HepG2 (cell line): ENCODE measurements around the gene MLST8. TPM values are rescaled to one million over a fixed set of nuclear protein-coding genes. Genes with fewer than 3 reads are reported as not detected.

Source experiments
- ATAC-seq: fragments of 200-7000 bp; cut with Tn5 transposase; 3 replicates; pipeline ENCODE4 v1.9.1; 2020; ENCODE audit warnings: mild to moderate bottlenecking, moderate library complexity
- BruUV-seq: library from RNA; stranded (reverse); fragments of 400-500 nt; replicated peaks from 2 replicates; lab custom pipeline; 2021; lab: Mats Ljungman, UMichigan
- CTCF ChIA-PET: fragments of 300-600 bp; formaldehyde crosslinking; extraction: SDS; loops from one replicate; lab custom pipeline; 2021; ENCODE audit warnings: low total read pairs, inconsistent platforms, low intra/inter-chr PET ratio; lab: Yijun Ruan, JAX
- POLR2A ChIA-PET: fragments of 350-600 bp; sonication (Branson Sonifier 250); formaldehyde crosslinking; loops from one replicate; lab custom pipeline; 2020; ENCODE audit warnings: antibody characterized with exemption, inconsistent platforms; lab: Yijun Ruan, JAX
- DNase-seq: peaks from one replicate; pipeline ENCODE4 v3.0.0-alpha.2; 2015; ENCODE audit warnings: low spot score
- FAIRE-seq: peaks from 3 replicates; lab custom pipeline; 2011; peaks lifted over from hg19 to GRCh38; lab: Jason Lieb, UNC
- H2AFZ ChIP-seq: one replicate; pipeline ENCODE4 v1.6.1; 2011; ENCODE audit warnings: low read length, inconsistent platforms
- H3K27ac ChIP-seq: fragments of 300-600 bp; 3 replicates; pipeline ENCODE4 v1.8.0; 2011; ENCODE audit warnings: mixed run types, mild to moderate bottlenecking, mixed read lengths, low read length, inconsistent platforms; ENCODE audit not compliant: insufficient read depth; ENCODE audit errors: extremely low read length
- H3K27me3 ChIP-seq, 2 experiments: fragments of 200-600 bp in 1 of 2; 2 replicates in 1 of 2; 3 replicates in 1 of 2; pipeline versions ENCODE4 v1.6.0 to v1.8.0; 2011; ENCODE audit warnings: low read length in 2 of 2, mild to moderate bottlenecking in 2 of 2, moderate library complexity in 2 of 2, inconsistent platforms in 1 of 2; ENCODE audit not compliant: insufficient read depth in 2 of 2, control insufficient read depth in 1 of 2
- H3K36me3 ChIP-seq, 2 experiments: fragments of 200-600 bp in 1 of 2; replicated peaks in 1 of 2; 2 replicates in 1 of 2; 3 replicates in 1 of 2; pipeline versions ENCODE4 v1.5.1 to v1.8.0; 2011; ENCODE audit warnings: low read length in 2 of 2, inconsistent platforms in 1 of 2; ENCODE audit not compliant: insufficient read depth in 2 of 2, control insufficient read depth in 1 of 2
- H3K4me1 ChIP-seq: 2 replicates; pipeline ENCODE4 v1.5.1; 2012; ENCODE audit warnings: low read length, inconsistent platforms; ENCODE audit not compliant: insufficient read depth
- H3K4me2 ChIP-seq: 2 replicates; pipeline ENCODE4 v1.6.0; 2011; ENCODE audit warnings: low read depth, low read length, inconsistent platforms
- H3K4me3 ChIP-seq, 3 experiments: fragments of 200-600 bp in 1 of 3; sonication (generic), shearing (Covaris generic) in 1 of 3; replicated peaks in 1 of 3; 2 replicates each; pipeline ENCODE4 v1.5.1; 2011 to 2016; ENCODE audit warnings: low read length in 3 of 3, inconsistent platforms in 2 of 3, low read depth in 2 of 3, mild to moderate bottlenecking in 2 of 3, control low read depth in 1 of 3, mixed read lengths in 1 of 3; ENCODE audit not compliant: insufficient read depth in 1 of 3
- H3K79me2 ChIP-seq: one replicate; pipeline ENCODE4 v1.6.1; 2011; ENCODE audit warnings: low read length, inconsistent platforms; ENCODE audit not compliant: insufficient read depth
- H3K9ac ChIP-seq: 2 replicates; pipeline ENCODE4 v1.6.0; 2011; ENCODE audit warnings: mild to moderate bottlenecking, low read depth, low read length, inconsistent platforms; ENCODE audit not compliant: insufficient read depth
- H3K9me3 ChIP-seq: 2 replicates; pipeline ENCODE4 v1.5.1; 2012; ENCODE audit warnings: mild to moderate bottlenecking, low read length
- H4K20me1 ChIP-seq: 2 replicates; pipeline ENCODE4 v1.6.0; 2011; ENCODE audit warnings: inconsistent platforms, mild to moderate bottlenecking, low read length, moderate library complexity; ENCODE audit not compliant: insufficient read depth
- PPARG ChIP-seq: conservative IDR thresholded peaks from 2 replicates; pipeline ENCODE4 v1.6.1; 2016; ENCODE audit warnings: missing biosample characterization, missing genetic modification reagents
- RBFOX2 ChIP-seq: fragments of 200-400 bp; formaldehyde crosslinking; IDR thresholded peaks from 2 replicates; pipeline ENCODE4 v1.6.1; 2017; ENCODE audit warnings: low read depth, mild to moderate bottlenecking, low read length
- ZKSCAN5 ChIP-seq: sonication (generic); formaldehyde crosslinking; IDR thresholded peaks from 2 replicates; pipeline ENCODE4 v1.5.1; 2020; ENCODE audit warnings: mild to moderate bottlenecking, missing genetic modification reagents
- WGBS: methylation state at CpG from one replicate; pipeline ENCODE4 v1.1.6; 2017; ENCODE audit warnings: low lambda C conversion rate; 5-methylcytosine and 5-hydroxymethylcytosine counted together
- in situ Hi-C: cut with HindIII; loops from 2 replicates; pipeline ENCODE4 v1.10.0; 2017; ENCODE audit warnings: low pct_unique_long_range_greater_than_20kb; ENCODE audit not compliant: extremely low pct_ligation_motif_present
- intact Hi-C: fragments of 100-400 bp; cut with micrococcal nuclease; formaldehyde crosslinking; loops from one replicate; pipeline ENCODE4 v1.10.0; 2022; ENCODE audit not compliant: unreplicated experiment
- polyA plus RNA-seq, 8 experiments: library from polyadenylated mRNA; depleted of rRNA in 3 of 8; stranded (reverse) in 7 of 8; unstranded in 1 of 8; fragments of >200 nt; fragmentation: Illumina TruSeq in 4 of 8; extraction: Trizol in 4 of 8; gene quantifications; 2 replicates each; pipeline versions ENCODE4 v1.2.1 to v1.2.3, GENCODE V29; 2011 to 2016; ENCODE audit warnings: low read depth in 4 of 8, missing spikeins in 1 of 8, mixed read lengths in 1 of 8; ENCODE audit not compliant: insufficient read depth in 1 of 8
- total RNA-seq, 5 experiments: library from RNA; depleted of rRNA; stranded (reverse); fragments of >200 nt; fragmentation: Illumina TruSeq; extraction: Trizol; gene quantifications; 2 replicates each; pipeline ENCODE4 v1.2.3, GENCODE V29; 2016; ENCODE audit warnings: low read depth in 1 of 5
- TF ChIP-seq, protein P1 (sequence below): IDR thresholded peaks from 2 replicates; pipeline ENCODE4 v1.6.1; 2012; ENCODE audit warnings: low read depth, low read length, improper control_type of control experiment
- TF ChIP-seq, protein P2 (sequence below): sonication (generic); formaldehyde crosslinking; IDR thresholded peaks from 2 replicates; pipeline ENCODE4 v1.4.0; 2020; ENCODE audit warnings: missing genetic modification reagents
- TF ChIP-seq, protein P3 (sequence below): sonication (generic); formaldehyde crosslinking; conservative IDR thresholded peaks from 2 replicates; pipeline ENCODE4 v1.4.0; 2020; ENCODE audit warnings: missing genetic modification reagents

Gene MLST8
- total and polyA plus RNA-seq, 2 of the 13 experiments (the other 11 are each of a cell fraction or from before 2014, with no cell fraction given), result 30.8 to 72.7 TPM

DNA sequence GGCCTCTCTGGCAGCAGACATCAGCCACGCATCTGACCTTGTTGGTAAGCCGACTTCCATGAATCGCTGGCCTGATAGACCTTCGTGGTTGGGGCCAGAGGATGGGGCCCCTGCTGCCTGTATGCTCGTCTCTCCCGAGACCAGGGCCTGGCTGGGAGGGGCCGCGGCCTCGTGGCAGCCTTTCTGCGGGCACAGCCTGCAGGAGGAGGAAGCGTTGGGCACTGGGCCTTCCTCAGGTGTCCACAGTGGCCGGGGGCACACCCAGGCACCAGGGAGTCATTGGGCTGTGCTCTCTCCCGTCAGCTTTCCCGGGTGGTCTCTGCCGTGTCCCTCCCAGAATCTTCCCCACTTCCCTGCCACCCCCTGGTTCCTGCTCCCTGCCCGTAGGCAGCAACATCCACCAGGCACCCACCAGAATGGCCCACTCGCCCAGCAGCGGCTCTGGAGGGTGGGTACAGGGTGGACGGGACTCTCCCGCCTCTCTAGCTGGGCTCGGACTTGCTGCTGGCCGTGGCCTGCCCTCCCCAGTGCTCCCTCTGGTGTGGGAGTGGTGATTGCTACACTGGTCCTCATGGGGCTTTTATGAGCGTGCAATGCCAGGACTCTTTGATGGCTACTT, 24.5 kb downstream of the MLST8 start:
- WGBS, result 97% methylated on average over 15 of the region's 23 CpGs
- H3K4me2 ChIP-seq, result no peak overlapping the region
- H3K4me3 ChIP-seq, result no peak overlapping the region
- H3K27ac ChIP-seq, result no peak overlapping the region
- ATAC-seq, result no peak
- no peaks in the 10 kb centered on the region for H3K9me3 ChIP-seq
- DNase-seq, result no peak
- ChIA-PET POLR2A (no interaction called here), CTCF (no interaction called here)
- no peak overlapping the region for H2AFZ ChIP-seq
- peaks cover 24% of the 10 kb centered on the region for H3K4me1 ChIP-seq
- intact Hi-C loops, result no loop called here
- TF ChIP-seq, protein P1, sequence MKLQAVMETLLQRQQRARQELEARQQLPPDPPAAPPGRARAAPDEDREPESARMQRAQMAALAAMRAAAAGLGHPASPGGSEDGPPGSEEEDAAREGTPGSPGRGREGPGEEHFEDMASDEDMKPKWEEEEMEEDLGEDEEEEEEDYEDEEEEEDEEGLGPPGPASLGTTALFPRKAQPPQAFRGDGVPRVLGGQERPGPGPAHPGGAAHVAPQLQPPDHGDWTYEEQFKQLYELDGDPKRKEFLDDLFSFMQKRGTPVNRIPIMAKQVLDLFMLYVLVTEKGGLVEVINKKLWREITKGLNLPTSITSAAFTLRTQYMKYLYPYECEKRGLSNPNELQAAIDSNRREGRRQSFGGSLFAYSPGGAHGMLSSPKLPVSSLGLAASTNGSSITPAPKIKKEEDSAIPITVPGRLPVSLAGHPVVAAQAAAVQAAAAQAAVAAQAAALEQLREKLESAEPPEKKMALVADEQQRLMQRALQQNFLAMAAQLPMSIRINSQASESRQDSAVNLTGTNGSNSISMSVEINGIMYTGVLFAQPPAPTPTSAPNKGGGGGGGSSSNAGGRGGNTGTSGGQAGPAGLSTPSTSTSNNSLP, result no peak
- TF ChIP-seq, protein P2, sequence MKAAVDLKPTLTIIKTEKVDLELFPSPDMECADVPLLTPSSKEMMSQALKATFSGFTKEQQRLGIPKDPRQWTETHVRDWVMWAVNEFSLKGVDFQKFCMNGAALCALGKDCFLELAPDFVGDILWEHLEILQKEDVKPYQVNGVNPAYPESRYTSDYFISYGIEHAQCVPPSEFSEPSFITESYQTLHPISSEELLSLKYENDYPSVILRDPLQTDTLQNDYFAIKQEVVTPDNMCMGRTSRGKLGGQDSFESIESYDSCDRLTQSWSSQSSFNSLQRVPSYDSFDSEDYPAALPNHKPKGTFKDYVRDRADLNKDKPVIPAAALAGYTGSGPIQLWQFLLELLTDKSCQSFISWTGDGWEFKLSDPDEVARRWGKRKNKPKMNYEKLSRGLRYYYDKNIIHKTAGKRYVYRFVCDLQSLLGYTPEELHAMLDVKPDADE, result no peak
- TF ChIP-seq, protein P3, sequence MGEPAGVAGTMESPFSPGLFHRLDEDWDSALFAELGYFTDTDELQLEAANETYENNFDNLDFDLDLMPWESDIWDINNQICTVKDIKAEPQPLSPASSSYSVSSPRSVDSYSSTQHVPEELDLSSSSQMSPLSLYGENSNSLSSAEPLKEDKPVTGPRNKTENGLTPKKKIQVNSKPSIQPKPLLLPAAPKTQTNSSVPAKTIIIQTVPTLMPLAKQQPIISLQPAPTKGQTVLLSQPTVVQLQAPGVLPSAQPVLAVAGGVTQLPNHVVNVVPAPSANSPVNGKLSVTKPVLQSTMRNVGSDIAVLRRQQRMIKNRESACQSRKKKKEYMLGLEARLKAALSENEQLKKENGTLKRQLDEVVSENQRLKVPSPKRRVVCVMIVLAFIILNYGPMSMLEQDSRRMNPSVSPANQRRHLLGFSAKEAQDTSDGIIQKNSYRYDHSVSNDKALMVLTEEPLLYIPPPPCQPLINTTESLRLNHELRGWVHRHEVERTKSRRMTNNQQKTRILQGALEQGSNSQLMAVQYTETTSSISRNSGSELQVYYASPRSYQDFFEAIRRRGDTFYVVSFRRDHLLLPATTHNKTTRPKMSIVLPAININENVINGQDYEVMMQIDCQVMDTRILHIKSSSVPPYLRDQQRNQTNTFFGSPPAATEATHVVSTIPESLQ (CRISPR knock-in tag), result no peak
- TF ChIP-seq RBFOX2 (peak; percentile 17; the same call in 1 of the 2 replicates), ZKSCAN5 (CRISPR knock-in tag) (no peak), PPARG (no peak)
- no peak for FAIRE-seq
- in situ Hi-C loops, result no loop called here
- peaks cover 23 to 43% of the 10 kb centered on the region in 2 experiments; a peak in 4 of 5 replicates for H3K36me3 ChIP-seq
- no peaks in the 10 kb centered on the region for H3K27me3 ChIP-seq
- BruUV-seq, result no TSS peak
- peaks cover 7% of the 10 kb centered on the region for H3K79me2 ChIP-seq
- H4K20me1 ChIP-seq, result peaks cover 11% of the 10 kb centered on the region
- H3K9ac ChIP-seq, result no peak overlapping the region
